Measurements from ENCODE around the gene MTARC2.

The MTARC2 gene

GRCh38 chr1:220833436-220833835, 85.3 kb downstream of the MTARC2 start:
- no peak for DNase-seq
